Lower lobe of right lung (tissue), 2 donors: ENCODE measurements around the gene EVA1C. TPM values are rescaled to one million over a fixed set of nuclear protein-coding genes. Genes with fewer than 3 reads are reported as not detected.

Experiments
- ATAC-seq, 2 donors: fragments of 200-7000 bp; cut with Tn5 transposase; one replicate each; pipeline ENCODE4 v1.9.1; 2020 to 2022; ENCODE audit warnings: mild to moderate bottlenecking in 2 of 2, moderate library complexity in 2 of 2
- DNase-seq: peaks from one replicate; pipeline ENCODE4 v3.0.0-alpha.2; 2020
- H3K27ac ChIP-seq: fragments of 200-600 bp; one replicate; pipeline ENCODE4 v1.8.0; 2022
- H3K27me3 ChIP-seq: fragments of 200-600 bp; one replicate; pipeline ENCODE4 v1.8.0; 2022; ENCODE audit warnings: low read depth
- H3K36me3 ChIP-seq: fragments of 200-600 bp; one replicate; pipeline ENCODE4 v1.8.0; 2022; ENCODE audit warnings: mild to moderate bottlenecking
- H3K4me1 ChIP-seq: fragments of 200-600 bp; one replicate; pipeline ENCODE4 v1.8.0; 2022
- H3K4me3 ChIP-seq: fragments of 200-600 bp; one replicate; pipeline ENCODE4 v1.8.0; 2022; ENCODE audit warnings: mild to moderate bottlenecking
- H3K9me3 ChIP-seq: fragments of 200-600 bp; one replicate; pipeline ENCODE4 v1.8.0; 2022
- intact Hi-C: fragments of 100-400 bp; cut with DNase I; formaldehyde crosslinking; loops from one replicate; pipeline ENCODE4 v1.11.0; 2022
- total RNA-seq: library from RNA; stranded (reverse); fragmentation: NEBNext Ultra II Directional; extraction: Animal tissue kit (Norgen Biotek cat#: 25700); gene quantifications from one replicate; pipeline ENCODE4 v1.2.1, GENCODE V29; 2021
- TF ChIP-seq, protein P1 (sequence below): fragments of 200-600 bp; IDR thresholded peaks from one replicate; pipeline ENCODE4 v1.8.0; 2022; ENCODE audit warnings: antibody characterized with exemption, mild to moderate bottlenecking
- donor health status: DM: no; HTN: yes; CAD: no; lungs with severe emphysema.

The EVA1C gene
- total RNA-seq, 1 donor from 2014 or later = 31.8 TPM

DNA sequence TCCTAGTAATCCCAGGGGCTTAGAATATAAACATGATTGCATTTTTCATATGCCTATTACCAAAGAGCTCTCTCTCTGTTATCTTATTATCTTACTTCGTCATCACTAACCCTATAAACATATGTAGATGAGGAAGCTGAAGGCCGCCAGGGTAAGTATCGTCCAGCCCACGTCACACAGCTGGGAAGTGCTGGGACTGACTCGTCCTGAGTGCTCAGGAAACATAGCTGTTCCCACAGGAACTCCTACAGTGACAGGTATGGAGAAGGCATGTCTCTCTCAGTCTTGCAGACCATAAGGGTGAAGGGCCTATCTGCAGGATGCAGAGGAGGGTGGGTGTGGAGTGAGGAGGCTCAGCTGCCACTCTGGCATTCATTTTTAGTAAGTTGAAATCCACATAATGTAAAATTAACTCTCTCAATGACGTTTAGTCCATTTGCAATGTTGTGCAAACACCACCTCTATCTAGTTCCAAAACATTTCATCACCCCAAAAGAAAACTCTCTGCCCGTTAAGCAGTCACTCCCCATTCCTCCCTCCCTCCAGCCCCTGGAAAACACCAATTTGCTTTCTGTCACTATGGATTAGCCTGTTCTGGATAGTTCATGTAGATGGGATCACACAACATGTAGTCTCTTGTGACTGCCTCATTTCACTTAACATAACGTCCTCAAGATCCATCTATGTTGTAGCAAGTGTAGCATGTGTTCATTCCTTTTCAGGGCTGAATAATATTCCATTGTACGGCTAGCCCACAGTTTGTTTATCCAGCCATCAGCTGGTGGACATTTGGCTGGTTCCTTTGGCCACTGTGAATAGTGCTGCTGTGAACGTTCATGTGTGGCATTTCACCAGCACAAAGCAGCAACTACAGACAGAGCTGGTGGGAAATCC lies 104.5 kb downstream of the EVA1C start:
- DNase-seq (no peak), ATAC-seq (peak; percentile 35 to 64)
- Histone ChIP-seq H3K27ac (no peak overlapping the region), H3K36me3 (peaks cover 19% of the 10 kb centered on the region), H3K4me1 (peaks cover 30% of the 10 kb centered on the region), H3K9me3 (peaks cover 4% of the 10 kb centered on the region), H3K4me3 (no peak overlapping the region), H3K27me3 (no peaks in the 10 kb centered on the region)
- intact Hi-C loops = no loop called here
- TF ChIP-seq, protein P1, sequence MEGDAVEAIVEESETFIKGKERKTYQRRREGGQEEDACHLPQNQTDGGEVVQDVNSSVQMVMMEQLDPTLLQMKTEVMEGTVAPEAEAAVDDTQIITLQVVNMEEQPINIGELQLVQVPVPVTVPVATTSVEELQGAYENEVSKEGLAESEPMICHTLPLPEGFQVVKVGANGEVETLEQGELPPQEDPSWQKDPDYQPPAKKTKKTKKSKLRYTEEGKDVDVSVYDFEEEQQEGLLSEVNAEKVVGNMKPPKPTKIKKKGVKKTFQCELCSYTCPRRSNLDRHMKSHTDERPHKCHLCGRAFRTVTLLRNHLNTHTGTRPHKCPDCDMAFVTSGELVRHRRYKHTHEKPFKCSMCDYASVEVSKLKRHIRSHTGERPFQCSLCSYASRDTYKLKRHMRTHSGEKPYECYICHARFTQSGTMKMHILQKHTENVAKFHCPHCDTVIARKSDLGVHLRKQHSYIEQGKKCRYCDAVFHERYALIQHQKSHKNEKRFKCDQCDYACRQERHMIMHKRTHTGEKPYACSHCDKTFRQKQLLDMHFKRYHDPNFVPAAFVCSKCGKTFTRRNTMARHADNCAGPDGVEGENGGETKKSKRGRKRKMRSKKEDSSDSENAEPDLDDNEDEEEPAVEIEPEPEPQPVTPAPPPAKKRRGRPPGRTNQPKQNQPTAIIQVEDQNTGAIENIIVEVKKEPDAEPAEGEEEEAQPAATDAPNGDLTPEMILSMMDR = no peak

DNA sequence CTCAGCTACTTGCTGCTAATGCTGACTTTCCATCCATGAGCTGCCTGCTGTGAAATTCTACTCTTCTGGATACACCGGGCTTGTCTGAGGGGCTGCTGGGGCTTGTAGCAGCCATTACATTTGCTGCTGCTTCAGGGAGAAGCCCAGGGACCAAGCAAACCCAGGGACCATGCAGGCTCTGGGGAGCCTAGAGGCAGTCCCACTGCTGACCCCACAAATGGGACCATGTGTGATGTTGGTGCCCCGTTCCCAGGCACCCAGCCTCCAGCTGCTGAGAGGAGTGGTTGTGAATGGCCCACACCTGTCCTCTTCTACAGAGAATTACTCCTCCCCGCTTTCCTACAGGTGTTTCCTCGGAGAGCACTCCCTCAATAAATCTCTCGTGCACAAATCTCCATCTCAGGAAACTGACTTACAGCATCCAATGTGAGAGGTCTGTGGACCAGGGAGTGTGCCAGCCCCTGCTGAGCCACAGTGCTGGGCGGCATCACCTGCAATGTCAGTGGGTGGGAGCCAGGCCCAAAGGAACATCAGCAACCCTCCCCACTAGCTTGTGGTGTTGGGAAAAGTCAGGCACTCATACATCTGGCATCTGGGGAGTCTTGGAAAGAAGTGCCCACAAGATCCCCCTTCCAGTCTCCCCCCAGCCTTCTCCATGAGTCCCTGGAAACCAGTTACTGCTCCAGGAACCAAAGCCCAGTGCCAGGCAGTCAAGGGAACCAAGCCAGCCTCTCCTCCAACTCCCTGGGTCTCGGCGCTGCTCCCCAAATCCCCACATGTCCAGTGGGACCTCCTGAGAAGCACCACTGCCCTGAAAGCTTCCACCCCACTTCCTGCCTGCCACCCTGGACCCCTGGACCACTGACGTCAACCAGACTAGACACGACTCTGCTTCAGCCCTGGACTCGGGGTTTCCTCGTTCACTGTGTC lies 107.7 kb downstream of the EVA1C start:
- peaks cover 55% of the 10 kb centered on the region for H3K4me1 ChIP-seq
- no peak overlapping the region for H3K4me3 ChIP-seq
- peak overlapping the region; percentile 64 for H3K27ac ChIP-seq
- ATAC-seq = no peak
- peaks cover 4% of the 10 kb centered on the region for H3K36me3 ChIP-seq
- peaks cover 4% of the 10 kb centered on the region for H3K9me3 ChIP-seq
- no peak for DNase-seq
- H3K27me3 ChIP-seq = no peaks in the 10 kb centered on the region
- TF ChIP-seq, protein P1 = no peak
- intact Hi-C loops = no loop called here

DNA sequence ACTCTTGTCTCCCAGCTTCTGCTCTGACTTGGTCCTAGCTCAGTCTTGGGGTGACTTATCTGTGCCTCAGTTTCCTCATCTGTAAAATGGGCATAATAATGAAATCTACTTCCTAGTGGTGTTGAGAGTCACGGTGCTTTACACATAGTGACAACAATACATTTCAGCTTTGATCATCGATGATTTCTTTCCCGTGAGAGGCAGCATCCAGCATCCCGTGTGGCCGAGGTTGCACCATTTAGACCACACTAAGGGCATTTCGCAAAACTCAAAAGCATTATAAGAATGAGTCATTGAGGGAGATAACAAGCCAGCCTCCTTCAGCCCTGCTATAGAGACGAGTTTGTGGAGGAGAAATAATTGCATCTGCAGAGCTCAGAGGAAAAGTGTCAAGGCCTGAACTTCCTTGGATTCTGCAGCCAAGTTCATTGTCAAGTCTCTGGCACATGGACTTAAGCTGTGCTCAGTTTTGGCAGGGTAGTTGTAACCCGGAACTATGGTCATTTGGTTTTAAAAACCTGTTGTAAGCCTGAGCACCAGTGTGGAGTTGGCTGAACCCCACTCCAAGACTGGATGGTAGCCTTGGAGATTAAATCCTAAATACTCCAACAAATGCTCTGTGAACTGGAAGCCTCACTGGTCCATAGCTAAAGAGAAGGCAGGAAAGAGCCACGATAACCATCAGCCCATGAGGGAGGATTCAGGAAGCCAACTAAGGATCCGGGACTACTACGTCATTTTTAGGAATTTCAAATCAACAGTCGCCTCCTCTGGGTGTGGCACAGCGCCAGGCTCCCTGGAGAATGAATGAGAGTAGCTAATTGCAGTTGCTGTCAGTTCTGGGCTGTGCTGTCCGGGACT lies 108.6 kb downstream of the EVA1C start:
- Histone ChIP-seq H3K9me3 (peaks cover 4% of the 10 kb centered on the region), H3K27me3 (no peaks in the 10 kb centered on the region), H3K4me3 (no peak overlapping the region), H3K27ac (peak overlapping the region; percentile 64), H3K4me1 (peaks cover 48% of the 10 kb centered on the region), H3K36me3 (no peaks in the 10 kb centered on the region)
- DNase-seq (peak; percentile 75), ATAC-seq (peak; percentile 42 to 55)
- intact Hi-C loops = no loop called here
- TF ChIP-seq, protein P1 = no peak

DNA sequence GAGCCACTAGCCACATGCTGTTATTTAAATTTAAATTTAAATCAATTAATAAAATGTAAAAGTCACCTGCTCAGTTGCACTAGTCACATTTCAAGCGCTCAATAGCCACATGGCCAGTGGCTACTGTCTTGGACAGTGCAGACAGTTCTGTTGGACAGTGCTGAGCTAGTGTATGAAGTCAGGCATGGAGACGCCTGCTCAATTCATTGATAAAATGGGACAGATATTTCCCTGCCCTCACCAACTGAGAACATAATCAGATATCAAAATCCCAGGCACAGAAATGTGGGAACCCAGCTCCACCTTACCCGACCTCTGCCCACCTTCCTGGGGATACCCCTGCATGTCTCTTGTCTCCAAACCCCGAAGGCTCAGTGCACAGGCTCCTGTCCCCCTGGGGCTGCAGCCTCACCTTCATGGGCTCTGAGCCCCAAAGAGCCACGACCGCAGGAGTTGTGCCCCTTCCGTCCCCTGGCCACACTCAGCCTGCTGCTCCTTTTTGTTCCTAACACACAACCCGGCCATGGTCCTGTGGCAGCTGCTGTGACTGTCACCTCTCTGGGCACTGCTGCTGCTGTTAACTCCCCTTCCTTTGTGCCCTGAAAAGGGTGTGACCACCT lies 109.3 kb downstream of the EVA1C start:
- intact Hi-C loops = no loop called here
- no peaks in the 10 kb centered on the region for H3K27me3 ChIP-seq
- no peaks in the 10 kb centered on the region for H3K36me3 ChIP-seq
- peak in 1 of 2 donors; percentile 3 for ATAC-seq
- TF ChIP-seq, protein P1 = no peak
- DNase-seq = no peak
- peaks cover 4% of the 10 kb centered on the region for H3K9me3 ChIP-seq
- H3K27ac ChIP-seq = peak overlapping the region; percentile 3
- H3K4me1 ChIP-seq = peaks cover 41% of the 10 kb centered on the region
- H3K4me3 ChIP-seq = no peak overlapping the region
